ENCODE measurements around the gene HCFC1R1.

Gene HCFC1R1

DNA sequence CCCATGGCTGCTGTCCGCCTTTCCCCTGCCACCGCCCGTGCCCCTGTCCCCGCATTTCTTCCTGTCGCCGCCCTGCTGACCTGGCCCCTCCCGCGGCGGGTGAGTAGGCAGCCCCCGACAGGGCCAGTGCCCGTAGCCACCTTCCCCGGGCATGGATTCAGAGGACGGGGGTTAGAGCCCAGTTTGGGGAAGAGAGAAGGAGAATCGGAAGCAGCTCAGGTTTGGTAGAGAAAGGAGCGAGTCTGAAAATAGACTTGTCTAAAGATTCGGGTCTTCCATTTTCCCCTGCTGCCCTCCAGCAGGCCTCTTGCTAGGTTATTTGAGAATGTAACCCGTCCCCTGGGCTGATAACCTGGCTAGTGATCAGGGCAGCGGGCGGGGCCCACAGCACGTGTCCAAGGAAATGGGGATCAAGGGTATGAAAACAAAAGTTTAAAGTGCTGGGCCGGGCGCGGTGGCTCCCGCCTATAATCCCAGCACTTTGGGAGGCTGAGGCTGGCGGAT lies 18.9 kb downstream of the HCFC1R1 start (continued):
- TF ChIP-seq, protein P1, sequence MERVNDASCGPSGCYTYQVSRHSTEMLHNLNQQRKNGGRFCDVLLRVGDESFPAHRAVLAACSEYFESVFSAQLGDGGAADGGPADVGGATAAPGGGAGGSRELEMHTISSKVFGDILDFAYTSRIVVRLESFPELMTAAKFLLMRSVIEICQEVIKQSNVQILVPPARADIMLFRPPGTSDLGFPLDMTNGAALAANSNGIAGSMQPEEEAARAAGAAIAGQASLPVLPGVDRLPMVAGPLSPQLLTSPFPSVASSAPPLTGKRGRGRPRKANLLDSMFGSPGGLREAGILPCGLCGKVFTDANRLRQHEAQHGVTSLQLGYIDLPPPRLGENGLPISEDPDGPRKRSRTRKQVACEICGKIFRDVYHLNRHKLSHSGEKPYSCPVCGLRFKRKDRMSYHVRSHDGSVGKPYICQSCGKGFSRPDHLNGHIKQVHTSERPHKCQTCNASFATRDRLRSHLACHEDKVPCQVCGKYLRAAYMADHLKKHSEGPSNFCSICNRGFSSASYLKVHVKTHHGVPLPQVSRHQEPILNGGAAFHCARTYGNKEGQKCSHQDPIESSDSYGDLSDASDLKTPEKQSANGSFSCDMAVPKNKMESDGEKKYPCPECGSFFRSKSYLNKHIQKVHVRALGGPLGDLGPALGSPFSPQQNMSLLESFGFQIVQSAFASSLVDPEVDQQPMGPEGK (tag by site-specific recombination; IDR thresholded peaks at IDR 0.05) = peak; percentile 40; the same call in 1 of the 2 replicates
- no peak for TF ChIP-seq ZNF785 (tag by site-specific recombination; IDR thresholded peaks at IDR 0.05)
- no peak for TF ChIP-seq GLIS1 (tag by site-specific recombination; IDR thresholded peaks at IDR 0.05)
- TF ChIP-seq OVOL3 (tag by site-specific recombination; IDR thresholded peaks at IDR 0.05) = no peak
- no peak for TF ChIP-seq ZNF776 (tag by site-specific recombination; IDR thresholded peaks at IDR 0.05; ENCODE audit: borderline replicate concordance)
- TF ChIP-seq ZNF701 (tag by site-specific recombination; IDR thresholded peaks at IDR 0.05) = no peak
- peak; percentile 77; the same call in 1 of the 2 replicates for TF ChIP-seq KLF7 (tag by site-specific recombination; IDR thresholded peaks at IDR 0.05; ENCODE audit: borderline replicate concordance)
- no peak for TF ChIP-seq ZSCAN30 (tag by site-specific recombination; IDR thresholded peaks at IDR 0.05)
- no peak for TF ChIP-seq ZNF544 (tag by site-specific recombination; IDR thresholded peaks at IDR 0.05)
- no peak for TF ChIP-seq FEZF1 (tag by site-specific recombination; IDR thresholded peaks at IDR 0.05)
- TF ChIP-seq, protein P2, sequence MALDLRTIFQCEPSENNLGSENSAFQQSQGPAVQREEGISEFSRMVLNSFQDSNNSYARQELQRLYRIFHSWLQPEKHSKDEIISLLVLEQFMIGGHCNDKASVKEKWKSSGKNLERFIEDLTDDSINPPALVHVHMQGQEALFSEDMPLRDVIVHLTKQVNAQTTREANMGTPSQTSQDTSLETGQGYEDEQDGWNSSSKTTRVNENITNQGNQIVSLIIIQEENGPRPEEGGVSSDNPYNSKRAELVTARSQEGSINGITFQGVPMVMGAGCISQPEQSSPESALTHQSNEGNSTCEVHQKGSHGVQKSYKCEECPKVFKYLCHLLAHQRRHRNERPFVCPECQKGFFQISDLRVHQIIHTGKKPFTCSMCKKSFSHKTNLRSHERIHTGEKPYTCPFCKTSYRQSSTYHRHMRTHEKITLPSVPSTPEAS (tag by site-specific recombination; IDR thresholded peaks at IDR 0.05) = no peak
- no peak for TF ChIP-seq ZNF214 (tag by site-specific recombination; IDR thresholded peaks at IDR 0.05; ENCODE audit: borderline replicate concordance)
- TF ChIP-seq, protein P3, sequence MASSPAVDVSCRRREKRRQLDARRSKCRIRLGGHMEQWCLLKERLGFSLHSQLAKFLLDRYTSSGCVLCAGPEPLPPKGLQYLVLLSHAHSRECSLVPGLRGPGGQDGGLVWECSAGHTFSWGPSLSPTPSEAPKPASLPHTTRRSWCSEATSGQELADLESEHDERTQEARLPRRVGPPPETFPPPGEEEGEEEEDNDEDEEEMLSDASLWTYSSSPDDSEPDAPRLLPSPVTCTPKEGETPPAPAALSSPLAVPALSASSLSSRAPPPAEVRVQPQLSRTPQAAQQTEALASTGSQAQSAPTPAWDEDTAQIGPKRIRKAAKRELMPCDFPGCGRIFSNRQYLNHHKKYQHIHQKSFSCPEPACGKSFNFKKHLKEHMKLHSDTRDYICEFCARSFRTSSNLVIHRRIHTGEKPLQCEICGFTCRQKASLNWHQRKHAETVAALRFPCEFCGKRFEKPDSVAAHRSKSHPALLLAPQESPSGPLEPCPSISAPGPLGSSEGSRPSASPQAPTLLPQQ (tag by site-specific recombination; IDR thresholded peaks at IDR 0.05) = peak; percentile 95
- TF ChIP-seq HOXA7 (CRISPR knock-in tag; IDR thresholded peaks at IDR 0.05; ENCODE audit: borderline replicate concordance) = no peak
- no peak for TF ChIP-seq ZBTB17 (tag by site-specific recombination; IDR thresholded peaks at IDR 0.05)
- TF ChIP-seq ZNF155 (tag by site-specific recombination; IDR thresholded peaks at IDR 0.05) = no peak
- no peak for TF ChIP-seq ZNF777 (tag by site-specific recombination; IDR thresholded peaks at IDR 0.05; ENCODE audit: borderline replicate concordance)
- no peak for TF ChIP-seq SCRT1 (tag by site-specific recombination; IDR thresholded peaks at IDR 0.05; ENCODE audit: borderline replicate concordance)
- no peak for TF ChIP-seq ZNF292 (tag by site-specific recombination; IDR thresholded peaks at IDR 0.05; ENCODE audit: borderline replicate concordance, low read depth)
- no peak for TF ChIP-seq ZNF24 (tag by site-specific recombination; IDR thresholded peaks at IDR 0.05)
- no peak for TF ChIP-seq ZNF10 (tag by site-specific recombination; IDR thresholded peaks at IDR 0.05)
- TF ChIP-seq, protein P4, sequence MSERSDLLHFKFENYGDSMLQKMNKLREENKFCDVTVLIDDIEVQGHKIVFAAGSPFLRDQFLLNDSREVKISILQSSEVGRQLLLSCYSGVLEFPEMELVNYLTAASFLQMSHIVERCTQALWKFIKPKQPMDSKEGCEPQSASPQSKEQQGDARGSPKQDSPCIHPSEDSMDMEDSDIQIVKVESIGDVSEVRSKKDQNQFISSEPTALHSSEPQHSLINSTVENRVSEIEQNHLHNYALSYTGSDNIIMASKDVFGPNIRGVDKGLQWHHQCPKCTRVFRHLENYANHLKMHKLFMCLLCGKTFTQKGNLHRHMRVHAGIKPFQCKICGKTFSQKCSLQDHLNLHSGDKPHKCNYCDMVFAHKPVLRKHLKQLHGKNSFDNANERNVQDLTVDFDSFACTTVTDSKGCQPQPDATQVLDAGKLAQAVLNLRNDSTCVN (tag by site-specific recombination; optimal IDR thresholded peaks at IDR 0.05) = peak; percentile 42
- no peak for TF ChIP-seq ZNF416 (tag by site-specific recombination; IDR thresholded peaks at IDR 0.05)
- TF ChIP-seq ZNF202 (tag by site-specific recombination; IDR thresholded peaks at IDR 0.05; ENCODE audit: borderline replicate concordance) = no peak
- no peak for TF ChIP-seq ZBTB21 (tag by site-specific recombination; IDR thresholded peaks at IDR 0.05)
- TF ChIP-seq ZFHX2 (tag by site-specific recombination; conservative IDR thresholded peaks at IDR 0.05) = peak; percentile 58
- TF ChIP-seq ZNF626 (tag by site-specific recombination; IDR thresholded peaks at IDR 0.05) = no peak
- peak; percentile 93 for TF ChIP-seq ZFP69B (tag by site-specific recombination; IDR thresholded peaks at IDR 0.05)
- TF ChIP-seq ZNF37A (tag by site-specific recombination; IDR thresholded peaks at IDR 0.05) = no peak
- 0 out of 2 replicates have a peak, but pooled peaks have one; percentile 16 for TF ChIP-seq SP3 (tag by site-specific recombination; IDR thresholded peaks at IDR 0.05)
- TF ChIP-seq PRDM6 (tag by site-specific recombination; IDR thresholded peaks at IDR 0.05) = no peak
- TF ChIP-seq ZNF221 (tag by site-specific recombination; IDR thresholded peaks at IDR 0.05; ENCODE audit: borderline replicate concordance) = no peak
- peak; percentile 38; the same call in 1 of the 2 replicates for TF ChIP-seq SP2 (tag by site-specific recombination; IDR thresholded peaks at IDR 0.05)

Measured in HEK293 (cell line).